ENCODE measurements around the gene DOCK3. TPM values are rescaled to one million over a fixed set of nuclear protein-coding genes. Genes with fewer than 3 reads are reported as not detected.

DOCK3 gene
- total RNA-seq, 1 experiment from 2014 or later, result 5.6 TPM

DNA sequence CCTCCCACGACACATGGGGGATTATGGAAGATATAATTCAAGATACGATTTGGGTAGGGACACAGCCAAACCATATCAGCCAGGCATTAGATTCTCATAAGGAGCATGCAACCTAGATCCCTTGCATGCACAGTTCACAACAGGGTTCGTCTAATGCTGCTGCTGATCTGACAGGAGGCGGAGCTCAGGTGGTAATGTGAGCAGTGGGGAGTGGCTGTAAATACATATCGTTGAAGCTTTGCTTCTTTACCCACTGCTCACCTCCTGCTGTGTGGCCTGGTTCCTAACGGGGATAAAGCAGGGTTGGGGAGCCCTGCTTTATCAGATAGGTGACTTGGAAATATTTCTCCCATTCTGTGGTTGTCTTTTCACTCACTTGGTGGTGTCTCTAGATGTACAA lies 14.8 kb downstream of the DOCK3 start:
- H3K4me3 Mint-ChIP-seq, result no peak overlapping the region
- no peak overlapping the region for H3K27ac Mint-ChIP-seq
- TF ChIP-seq, protein P1, sequence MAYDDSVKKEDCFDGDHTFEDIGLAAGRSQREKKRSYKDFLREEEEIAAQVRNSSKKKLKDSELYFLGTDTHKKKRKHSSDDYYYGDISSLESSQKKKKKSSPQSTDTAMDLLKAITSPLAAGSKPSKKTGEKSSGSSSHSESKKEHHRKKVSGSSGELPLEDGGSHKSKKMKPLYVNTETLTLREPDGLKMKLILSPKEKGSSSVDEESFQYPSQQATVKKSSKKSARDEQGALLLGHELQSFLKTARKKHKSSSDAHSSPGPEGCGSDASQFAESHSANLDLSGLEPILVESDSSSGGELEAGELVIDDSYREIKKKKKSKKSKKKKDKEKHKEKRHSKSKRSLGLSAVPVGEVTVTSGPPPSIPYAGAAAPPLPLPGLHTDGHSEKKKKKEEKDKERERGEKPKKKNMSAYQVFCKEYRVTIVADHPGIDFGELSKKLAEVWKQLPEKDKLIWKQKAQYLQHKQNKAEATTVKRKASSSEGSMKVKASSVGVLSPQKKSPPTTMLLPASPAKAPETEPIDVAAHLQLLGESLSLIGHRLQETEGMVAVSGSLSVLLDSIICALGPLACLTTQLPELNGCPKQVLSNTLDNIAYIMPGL (CRISPR knock-in tag; IDR thresholded peaks at IDR 0.05), result no peak
- TF ChIP-seq ZNF263 (CRISPR knock-in tag; IDR thresholded peaks at IDR 0.05; ENCODE audit: low read depth) (no peak), NR1H2 (CRISPR knock-in tag; IDR thresholded peaks at IDR 0.05) (no peak)
- TF ChIP-seq, protein P2, sequence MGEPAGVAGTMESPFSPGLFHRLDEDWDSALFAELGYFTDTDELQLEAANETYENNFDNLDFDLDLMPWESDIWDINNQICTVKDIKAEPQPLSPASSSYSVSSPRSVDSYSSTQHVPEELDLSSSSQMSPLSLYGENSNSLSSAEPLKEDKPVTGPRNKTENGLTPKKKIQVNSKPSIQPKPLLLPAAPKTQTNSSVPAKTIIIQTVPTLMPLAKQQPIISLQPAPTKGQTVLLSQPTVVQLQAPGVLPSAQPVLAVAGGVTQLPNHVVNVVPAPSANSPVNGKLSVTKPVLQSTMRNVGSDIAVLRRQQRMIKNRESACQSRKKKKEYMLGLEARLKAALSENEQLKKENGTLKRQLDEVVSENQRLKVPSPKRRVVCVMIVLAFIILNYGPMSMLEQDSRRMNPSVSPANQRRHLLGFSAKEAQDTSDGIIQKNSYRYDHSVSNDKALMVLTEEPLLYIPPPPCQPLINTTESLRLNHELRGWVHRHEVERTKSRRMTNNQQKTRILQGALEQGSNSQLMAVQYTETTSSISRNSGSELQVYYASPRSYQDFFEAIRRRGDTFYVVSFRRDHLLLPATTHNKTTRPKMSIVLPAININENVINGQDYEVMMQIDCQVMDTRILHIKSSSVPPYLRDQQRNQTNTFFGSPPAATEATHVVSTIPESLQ (CRISPR knock-in tag; IDR thresholded peaks at IDR 0.05), result no peak
- H3K4me1 Mint-ChIP-seq, result peaks cover 24% of the 10 kb centered on the region
- POLR2A ChIA-PET, result interaction anchor here (0.6 to 0.7 kb wide), 2 partner anchors 33 to 65 kb away, joined by 3 to 4 read pairs; no protein-coding TSS in a partner anchor
- CTCF ChIA-PET, result interaction anchor here (1.7 kb wide), 1 partner anchor 73 kb away, joined by 7 read pairs; the partner anchor contains the start of gene MAPKAPK3
- DNase-seq (ENCODE audit: low spot score) (peak; percentile 26), ATAC-seq (peak; percentile 73)
- peaks cover 5% of the 10 kb centered on the region; the same call in 1 of the 2 replicates for H3K36me3 Mint-ChIP-seq
- peaks cover 5% of the 10 kb centered on the region for H3K9me3 Mint-ChIP-seq
- H3K27me3 Mint-ChIP-seq (ENCODE audit: low read depth), result no peaks in the 10 kb centered on the region

DNA sequence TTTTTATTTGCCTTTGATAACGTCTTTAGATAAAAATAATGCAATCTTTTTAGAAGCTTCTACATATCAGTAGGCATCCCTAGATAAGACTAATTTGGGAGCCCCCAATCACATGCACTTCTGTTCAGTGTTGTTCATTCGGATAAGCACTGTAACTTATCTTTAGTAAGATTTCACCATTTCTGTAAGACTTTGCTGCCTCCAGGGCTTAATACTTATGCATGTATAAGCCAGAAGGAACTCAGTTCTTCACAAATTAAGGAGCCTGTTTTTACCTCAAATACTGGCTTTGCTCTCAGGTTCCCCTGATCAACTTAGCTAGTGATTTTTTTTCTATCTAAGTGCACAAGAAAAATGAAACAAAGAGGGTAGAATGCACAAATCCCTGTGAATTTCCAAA lies 20.3 kb downstream of the DOCK3 start:
- no peak for ATAC-seq
- H3K27ac Mint-ChIP-seq, result no peak overlapping the region
- H3K9me3 Mint-ChIP-seq, result peaks cover 12% of the 10 kb centered on the region
- no peak for DNase-seq (ENCODE audit: low spot score)
- POLR2A ChIA-PET, result no interaction called here
- peaks cover 14% of the 10 kb centered on the region for H3K36me3 Mint-ChIP-seq
- CTCF ChIA-PET, result no interaction called here
- H3K4me1 Mint-ChIP-seq, result peaks cover 9% of the 10 kb centered on the region
- no peak overlapping the region for H3K4me3 Mint-ChIP-seq
- no peaks in the 10 kb centered on the region for H3K27me3 Mint-ChIP-seq (ENCODE audit: low read depth)
- TF ChIP-seq, protein P3, sequence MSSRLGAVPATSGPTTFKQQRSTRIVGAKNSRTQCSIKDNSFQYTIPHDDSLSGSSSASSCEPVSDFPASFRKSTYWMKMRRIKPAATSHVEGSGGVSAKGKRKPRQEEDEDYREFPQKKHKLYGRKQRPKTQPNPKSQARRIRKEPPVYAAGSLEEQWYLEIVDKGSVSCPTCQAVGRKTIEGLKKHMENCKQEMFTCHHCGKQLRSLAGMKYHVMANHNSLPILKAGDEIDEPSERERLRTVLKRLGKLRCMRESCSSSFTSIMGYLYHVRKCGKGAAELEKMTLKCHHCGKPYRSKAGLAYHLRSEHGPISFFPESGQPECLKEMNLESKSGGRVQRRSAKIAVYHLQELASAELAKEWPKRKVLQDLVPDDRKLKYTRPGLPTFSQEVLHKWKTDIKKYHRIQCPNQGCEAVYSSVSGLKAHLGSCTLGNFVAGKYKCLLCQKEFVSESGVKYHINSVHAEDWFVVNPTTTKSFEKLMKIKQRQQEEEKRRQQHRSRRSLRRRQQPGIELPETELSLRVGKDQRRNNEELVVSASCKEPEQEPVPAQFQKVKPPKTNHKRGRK (CRISPR knock-in tag; IDR thresholded peaks at IDR 0.05; ENCODE audit: borderline replicate concordance), result no peak
- no peak for TF ChIP-seq IRF2 (CRISPR knock-in tag; IDR thresholded peaks at IDR 0.05; ENCODE audit: borderline replicate concordance, low read depth)
- no peak for TF ChIP-seq ESRRA (CRISPR knock-in tag; IDR thresholded peaks at IDR 0.05; ENCODE audit: borderline replicate concordance)
- TF ChIP-seq, protein P4, sequence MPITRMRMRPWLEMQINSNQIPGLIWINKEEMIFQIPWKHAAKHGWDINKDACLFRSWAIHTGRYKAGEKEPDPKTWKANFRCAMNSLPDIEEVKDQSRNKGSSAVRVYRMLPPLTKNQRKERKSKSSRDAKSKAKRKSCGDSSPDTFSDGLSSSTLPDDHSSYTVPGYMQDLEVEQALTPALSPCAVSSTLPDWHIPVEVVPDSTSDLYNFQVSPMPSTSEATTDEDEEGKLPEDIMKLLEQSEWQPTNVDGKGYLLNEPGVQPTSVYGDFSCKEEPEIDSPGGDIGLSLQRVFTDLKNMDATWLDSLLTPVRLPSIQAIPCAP (CRISPR knock-in tag; IDR thresholded peaks at IDR 0.05), result no peak
- TF ChIP-seq CREM (CRISPR knock-in tag; IDR thresholded peaks at IDR 0.05), result no peak
- TF ChIP-seq SOX15 (CRISPR knock-in tag; IDR thresholded peaks at IDR 0.05), result no peak
- TF ChIP-seq, protein P5, sequence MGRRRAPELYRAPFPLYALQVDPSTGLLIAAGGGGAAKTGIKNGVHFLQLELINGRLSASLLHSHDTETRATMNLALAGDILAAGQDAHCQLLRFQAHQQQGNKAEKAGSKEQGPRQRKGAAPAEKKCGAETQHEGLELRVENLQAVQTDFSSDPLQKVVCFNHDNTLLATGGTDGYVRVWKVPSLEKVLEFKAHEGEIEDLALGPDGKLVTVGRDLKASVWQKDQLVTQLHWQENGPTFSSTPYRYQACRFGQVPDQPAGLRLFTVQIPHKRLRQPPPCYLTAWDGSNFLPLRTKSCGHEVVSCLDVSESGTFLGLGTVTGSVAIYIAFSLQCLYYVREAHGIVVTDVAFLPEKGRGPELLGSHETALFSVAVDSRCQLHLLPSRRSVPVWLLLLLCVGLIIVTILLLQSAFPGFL (CRISPR knock-in tag; IDR thresholded peaks at IDR 0.05; ENCODE audit: borderline replicate concordance), result no peak
- TF ChIP-seq, protein P2 (CRISPR knock-in tag; IDR thresholded peaks at IDR 0.05), result no peak
- TF ChIP-seq ZNF423 (CRISPR knock-in tag; IDR thresholded peaks at IDR 0.05), result no peak
- TF ChIP-seq NR3C1 (CRISPR knock-in tag; conservative IDR thresholded peaks at IDR 0.05; ENCODE audit: low read depth), result no peak
- no peak for TF ChIP-seq NFYB (CRISPR knock-in tag; conservative IDR thresholded peaks at IDR 0.05; ENCODE audit: low read depth)
- TF ChIP-seq NR2C2 (CRISPR knock-in tag; IDR thresholded peaks at IDR 0.05), result no peak
- TF ChIP-seq, protein P6, sequence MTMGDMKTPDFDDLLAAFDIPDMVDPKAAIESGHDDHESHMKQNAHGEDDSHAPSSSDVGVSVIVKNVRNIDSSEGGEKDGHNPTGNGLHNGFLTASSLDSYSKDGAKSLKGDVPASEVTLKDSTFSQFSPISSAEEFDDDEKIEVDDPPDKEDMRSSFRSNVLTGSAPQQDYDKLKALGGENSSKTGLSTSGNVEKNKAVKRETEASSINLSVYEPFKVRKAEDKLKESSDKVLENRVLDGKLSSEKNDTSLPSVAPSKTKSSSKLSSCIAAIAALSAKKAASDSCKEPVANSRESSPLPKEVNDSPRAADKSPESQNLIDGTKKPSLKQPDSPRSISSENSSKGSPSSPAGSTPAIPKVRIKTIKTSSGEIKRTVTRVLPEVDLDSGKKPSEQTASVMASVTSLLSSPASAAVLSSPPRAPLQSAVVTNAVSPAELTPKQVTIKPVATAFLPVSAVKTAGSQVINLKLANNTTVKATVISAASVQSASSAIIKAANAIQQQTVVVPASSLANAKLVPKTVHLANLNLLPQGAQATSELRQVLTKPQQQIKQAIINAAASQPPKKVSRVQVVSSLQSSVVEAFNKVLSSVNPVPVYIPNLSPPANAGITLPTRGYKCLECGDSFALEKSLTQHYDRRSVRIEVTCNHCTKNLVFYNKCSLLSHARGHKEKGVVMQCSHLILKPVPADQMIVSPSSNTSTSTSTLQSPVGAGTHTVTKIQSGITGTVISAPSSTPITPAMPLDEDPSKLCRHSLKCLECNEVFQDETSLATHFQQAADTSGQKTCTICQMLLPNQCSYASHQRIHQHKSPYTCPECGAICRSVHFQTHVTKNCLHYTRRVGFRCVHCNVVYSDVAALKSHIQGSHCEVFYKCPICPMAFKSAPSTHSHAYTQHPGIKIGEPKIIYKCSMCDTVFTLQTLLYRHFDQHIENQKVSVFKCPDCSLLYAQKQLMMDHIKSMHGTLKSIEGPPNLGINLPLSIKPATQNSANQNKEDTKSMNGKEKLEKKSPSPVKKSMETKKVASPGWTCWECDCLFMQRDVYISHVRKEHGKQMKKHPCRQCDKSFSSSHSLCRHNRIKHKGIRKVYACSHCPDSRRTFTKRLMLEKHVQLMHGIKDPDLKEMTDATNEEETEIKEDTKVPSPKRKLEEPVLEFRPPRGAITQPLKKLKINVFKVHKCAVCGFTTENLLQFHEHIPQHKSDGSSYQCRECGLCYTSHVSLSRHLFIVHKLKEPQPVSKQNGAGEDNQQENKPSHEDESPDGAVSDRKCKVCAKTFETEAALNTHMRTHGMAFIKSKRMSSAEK (CRISPR knock-in tag; IDR thresholded peaks at IDR 0.05; ENCODE audit: borderline replicate concordance), result no peak
- TF ChIP-seq ZNF263 (CRISPR knock-in tag; IDR thresholded peaks at IDR 0.05; ENCODE audit: low read depth), result no peak
- no peak for TF ChIP-seq JUN (CRISPR knock-in tag; IDR thresholded peaks at IDR 0.05)
- TF ChIP-seq, protein P7, sequence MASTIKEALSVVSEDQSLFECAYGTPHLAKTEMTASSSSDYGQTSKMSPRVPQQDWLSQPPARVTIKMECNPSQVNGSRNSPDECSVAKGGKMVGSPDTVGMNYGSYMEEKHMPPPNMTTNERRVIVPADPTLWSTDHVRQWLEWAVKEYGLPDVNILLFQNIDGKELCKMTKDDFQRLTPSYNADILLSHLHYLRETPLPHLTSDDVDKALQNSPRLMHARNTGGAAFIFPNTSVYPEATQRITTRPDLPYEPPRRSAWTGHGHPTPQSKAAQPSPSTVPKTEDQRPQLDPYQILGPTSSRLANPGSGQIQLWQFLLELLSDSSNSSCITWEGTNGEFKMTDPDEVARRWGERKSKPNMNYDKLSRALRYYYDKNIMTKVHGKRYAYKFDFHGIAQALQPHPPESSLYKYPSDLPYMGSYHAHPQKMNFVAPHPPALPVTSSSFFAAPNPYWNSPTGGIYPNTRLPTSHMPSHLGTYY (CRISPR knock-in tag; IDR thresholded peaks at IDR 0.05), result no peak
- TF ChIP-seq EMX1 (CRISPR knock-in tag; IDR thresholded peaks at IDR 0.05), result no peak
- TF ChIP-seq NR1H2 (CRISPR knock-in tag; IDR thresholded peaks at IDR 0.05), result no peak

All from WTC11 (cell line).